Tibial nerve (tissue), 4 donors: ENCODE measurements around the gene NOD2.

Experiments used
- EP300 ChIP-seq, 2 donors: sonication (generic); formaldehyde crosslinking; IDR thresholded peaks; one replicate each; pipeline ENCODE4 v1.6.1; 2017; ENCODE audit warnings: antibody characterized with exemption in 2 of 2, mild to moderate bottlenecking in 1 of 2
- POLR2A ChIP-seq, 2 donors: fragments of 450-650 bp; IDR thresholded peaks; one replicate each; pipeline ENCODE4 v1.6.1; 2017; ENCODE audit warnings: antibody characterized with exemption in 2 of 2, mild to moderate bottlenecking in 2 of 2, moderate library complexity in 2 of 2
- TF ChIP-seq, protein P1 (sequence below), 5 experiments: fragments of 200-600 bp in 3 of 5; fragments of 450-650 bp in 2 of 5; sonication (generic) in 3 of 5; IDR thresholded peaks; one replicate each; pipeline ENCODE4 v1.5.1; 2016 to 2019; ENCODE audit warnings: antibody characterized with exemption in 5 of 5, mild to moderate bottlenecking in 3 of 5, moderate library complexity in 2 of 5

DNA sequence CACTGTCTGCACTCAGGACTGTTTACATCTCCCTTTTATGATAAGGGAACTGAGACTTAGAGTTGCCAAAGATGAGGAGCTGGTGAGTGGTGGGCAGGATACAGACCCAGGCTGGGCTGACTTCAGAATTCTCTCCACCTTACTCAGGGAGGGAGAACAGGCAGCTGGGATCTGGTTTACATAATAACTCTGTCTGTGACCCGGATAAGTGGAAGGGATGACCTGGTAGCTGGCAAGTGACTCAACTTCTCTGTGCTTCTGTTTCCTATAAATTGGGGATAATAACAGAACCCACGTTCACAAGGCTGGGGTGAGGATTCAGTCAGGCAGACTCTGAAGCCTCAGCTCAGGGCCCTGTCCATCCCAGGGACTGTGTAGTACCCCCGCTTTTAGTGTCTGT, 14.9 kb upstream of the NOD2 start:
- TF ChIP-seq POLR2A (IDR thresholded peaks at IDR 0.05) (no peak), EP300 (IDR thresholded peaks at IDR 0.05) (no peak)
- TF ChIP-seq, protein P1, sequence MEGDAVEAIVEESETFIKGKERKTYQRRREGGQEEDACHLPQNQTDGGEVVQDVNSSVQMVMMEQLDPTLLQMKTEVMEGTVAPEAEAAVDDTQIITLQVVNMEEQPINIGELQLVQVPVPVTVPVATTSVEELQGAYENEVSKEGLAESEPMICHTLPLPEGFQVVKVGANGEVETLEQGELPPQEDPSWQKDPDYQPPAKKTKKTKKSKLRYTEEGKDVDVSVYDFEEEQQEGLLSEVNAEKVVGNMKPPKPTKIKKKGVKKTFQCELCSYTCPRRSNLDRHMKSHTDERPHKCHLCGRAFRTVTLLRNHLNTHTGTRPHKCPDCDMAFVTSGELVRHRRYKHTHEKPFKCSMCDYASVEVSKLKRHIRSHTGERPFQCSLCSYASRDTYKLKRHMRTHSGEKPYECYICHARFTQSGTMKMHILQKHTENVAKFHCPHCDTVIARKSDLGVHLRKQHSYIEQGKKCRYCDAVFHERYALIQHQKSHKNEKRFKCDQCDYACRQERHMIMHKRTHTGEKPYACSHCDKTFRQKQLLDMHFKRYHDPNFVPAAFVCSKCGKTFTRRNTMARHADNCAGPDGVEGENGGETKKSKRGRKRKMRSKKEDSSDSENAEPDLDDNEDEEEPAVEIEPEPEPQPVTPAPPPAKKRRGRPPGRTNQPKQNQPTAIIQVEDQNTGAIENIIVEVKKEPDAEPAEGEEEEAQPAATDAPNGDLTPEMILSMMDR (IDR thresholded peaks at IDR 0.05), result no peak
